Liver (tissue), 9 donors: ENCODE results near the gene PDGFA. TPM values are rescaled to one million over a fixed set of nuclear protein-coding genes. Genes with fewer than 3 reads are reported as not detected.

Experiments
- DNase-seq: peaks from one replicate; pipeline ENCODE4 v3.0.0-alpha.2; 2017; ENCODE audit warnings: low spot score
- H3K27ac ChIP-seq, 2 donors: one replicate each; pipeline ENCODE4 v1.7.0; 2013; ENCODE audit warnings: inconsistent platforms in 2 of 2, low read length in 2 of 2, control low read depth in 1 of 2, low read depth in 1 of 2, mild to moderate bottlenecking in 1 of 2
- H3K27me3 ChIP-seq, 4 donors: one replicate each; pipeline versions ENCODE4 v1.6.1 to v1.7.0; 2013; ENCODE audit warnings: low read length in 3 of 4, inconsistent platforms in 1 of 4, mild to moderate bottlenecking in 1 of 4, moderate library complexity in 1 of 4; ENCODE audit not compliant: control insufficient read depth in 4 of 4, insufficient read depth in 4 of 4
- H3K36me3 ChIP-seq, 4 donors: one replicate each; pipeline versions ENCODE4 v1.6.1 to v1.7.0; 2013; ENCODE audit warnings: low read length in 3 of 4, mild to moderate bottlenecking in 3 of 4, low read depth in 1 of 4, moderate library complexity in 1 of 4; ENCODE audit not compliant: control insufficient read depth in 4 of 4, insufficient read depth in 3 of 4
- H3K4me1 ChIP-seq, 4 donors: one replicate each; pipeline versions ENCODE4 v1.6.1 to v1.7.0; 2013; ENCODE audit warnings: low read length in 3 of 4, mild to moderate bottlenecking in 3 of 4, moderate library complexity in 1 of 4; ENCODE audit not compliant: control insufficient read depth in 4 of 4, insufficient read depth in 4 of 4
- H3K4me3 ChIP-seq, 3 donors: one replicate each; pipeline versions ENCODE4 v1.6.1 to v1.7.0; 2013; ENCODE audit warnings: low read length in 3 of 3, control low read depth in 1 of 3, low read depth in 1 of 3, mild to moderate bottlenecking in 1 of 3
- H3K9ac ChIP-seq, 2 donors: one replicate each; pipeline ENCODE4 v1.7.0; 2013; ENCODE audit warnings: low read length in 2 of 2, mild to moderate bottlenecking in 2 of 2, moderate library complexity in 2 of 2, control low read depth in 1 of 2, low read depth in 1 of 2
- H3K9me3 ChIP-seq, 4 donors: one replicate each; pipeline versions ENCODE4 v1.6.1 to v1.7.0; 2013; ENCODE audit warnings: low read length in 3 of 4; ENCODE audit not compliant: control insufficient read depth in 4 of 4
- CTCF ChIP-seq: fragments of 150-350 bp; IDR thresholded peaks from 2 replicates; pipeline ENCODE4 v1.5.1; 2017; ENCODE audit warnings: improper control_type of control experiment, low read depth, low read length; ENCODE audit not compliant: missing input control
- EGR1 ChIP-seq, 2 donors: IDR thresholded peaks; 2 replicates each; pipeline ENCODE4 v1.6.1; 2016 to 2018; ENCODE audit warnings: antibody characterized with exemption in 2 of 2, low read depth in 2 of 2
- FOXA1 ChIP-seq: IDR thresholded peaks from 2 replicates; pipeline ENCODE4 v1.6.1; 2016; ENCODE audit warnings: antibody characterized with exemption
- FOXA2 ChIP-seq: IDR thresholded peaks from 2 replicates; pipeline ENCODE4 v1.6.1; 2016; ENCODE audit warnings: antibody characterized with exemption
- HNF4G ChIP-seq: IDR thresholded peaks from 2 replicates; pipeline ENCODE4 v1.6.1; 2016; ENCODE audit warnings: antibody characterized with exemption
- JUND ChIP-seq, 2 donors: IDR thresholded peaks; 2 replicates each; pipeline ENCODE4 v1.6.1; 2016; ENCODE audit warnings: antibody characterized with exemption in 2 of 2
- MAX ChIP-seq: IDR thresholded peaks from 2 replicates; pipeline ENCODE4 v1.6.1; 2016; ENCODE audit warnings: antibody characterized with exemption
- NR2F2 ChIP-seq: IDR thresholded peaks from 2 replicates; pipeline ENCODE4 v1.6.1; 2016; ENCODE audit warnings: antibody characterized with exemption
- REST ChIP-seq: IDR thresholded peaks from 2 replicates; pipeline ENCODE4 v1.6.1; 2016; ENCODE audit warnings: antibody characterized with exemption, mild to moderate bottlenecking
- SP1 ChIP-seq: IDR thresholded peaks from 2 replicates; pipeline ENCODE4 v1.6.1; 2018; ENCODE audit warnings: antibody characterized with exemption, mild to moderate bottlenecking
- TAF1 ChIP-seq: conservative IDR thresholded peaks from 2 replicates; pipeline ENCODE4 v1.6.1; 2016; ENCODE audit warnings: antibody characterized with exemption, mild to moderate bottlenecking
- YY1 ChIP-seq: IDR thresholded peaks from 2 replicates; pipeline ENCODE4 v1.6.1; 2016; ENCODE audit warnings: antibody characterized with exemption, mild to moderate bottlenecking
- ZBTB33 ChIP-seq: IDR thresholded peaks from 2 replicates; pipeline ENCODE4 v1.6.1; 2016; ENCODE audit warnings: antibody characterized with exemption
- WGBS: extraction: QIAGEN DNeasy Blood & Tissue Kit; methylation state at CpG from one replicate; pipeline ENCODE4 v1.1.7; 2013; 5-methylcytosine and 5-hydroxymethylcytosine counted together
- polyA plus RNA-seq, 2 donors: library from polyadenylated mRNA; stranded (reverse) in 1 of 2; unstranded in 1 of 2; fragments of 200-250 nt in 1 of 2; fragments of >200 nt in 1 of 2; fragmentation: Nextera tagmentation in 1 of 2; extraction: Ambion mirVana in 1 of 2; gene quantifications; one replicate each; pipeline versions ENCODE4 v1.2.1 to v1.2.3, GENCODE V29; 2013 to 2015
- total RNA-seq, 2 donors: library from RNA; depleted of rRNA; stranded (reverse); fragments of >200 nt; gene quantifications; one replicate each; pipeline ENCODE4 v1.2.3, GENCODE V29; 2014
- donor health status: healthy.
- donor health status: healthy.
- donor health status: healthy.
- donor health status: healthy.
- donor health status: healthy.

The PDGFA gene
- total and polyA plus RNA-seq, 4 donors: 1.4 to 5.1 (median 2.0) TPM

GRCh38 chr7:532379-533143 is 12.9 kb upstream of the PDGFA start (continued):
- TF ChIP-seq REST (no peak), MAX (no peak), SP1 (no peak), FOXA2 (no peak)

GRCh38 chr7:531777-532176 is 12.1 kb upstream of the PDGFA start:
- Histone ChIP-seq H3K4me3 (no peak overlapping the region), H3K4me1 (no peaks in the 10 kb centered on the region), H3K9ac (no peak overlapping the region), H3K27ac (no peak overlapping the region), H3K9me3 (peaks cover 0 to 2% (median 0%) of the 10 kb centered on the region in 4 donors), H3K36me3 (no peaks in the 10 kb centered on the region), H3K27me3 (peaks cover 0 to 3% (median 0%) of the 10 kb centered on the region in 4 donors)
- DNase-seq: no peak
- no peak for TF ChIP-seq TAF1
- no peak for TF ChIP-seq JUND (IDR thresholded peaks at IDR 0.05)
- TF ChIP-seq MAX: no peak
- no peak for TF ChIP-seq CTCF
- TF ChIP-seq ZBTB33: no peak
- no peak for TF ChIP-seq YY1
- no peak for TF ChIP-seq FOXA1
- TF ChIP-seq REST: no peak
- no peak for TF ChIP-seq EGR1 (IDR thresholded peaks at IDR 0.05; ENCODE audit: low read depth in 2 of 2)
- TF ChIP-seq FOXA2: no peak
- TF ChIP-seq HNF4G: no peak
- TF ChIP-seq NR2F2: no peak
- WGBS: 88% methylated on average over 10 of the region's 10 CpGs
